Stimulated activated CD8-positive, alpha-beta memory T cell treated with anti-CD3 and anti-CD28 coated beads, Interleukin-2, amount 100 ng/mL, for 48 hours (primary cell): ENCODE measurements around the gene MYEOV.

Source experiments
- DNase-seq, 2 donors: peaks; one replicate each; pipeline ENCODE4 v3.0.0-alpha.2; 2020; ENCODE audit warnings: low read depth in 2 of 2

Gene MYEOV

GRCh38 chr11:69339983-69340565, 46.1 kb downstream of the MYEOV start:
- DNase-seq = no peak

- no peak for DNase-seq
Measured at GRCh38 chr11:69342588-69343330, 48.8 kb downstream of the MYEOV start.

DNA sequence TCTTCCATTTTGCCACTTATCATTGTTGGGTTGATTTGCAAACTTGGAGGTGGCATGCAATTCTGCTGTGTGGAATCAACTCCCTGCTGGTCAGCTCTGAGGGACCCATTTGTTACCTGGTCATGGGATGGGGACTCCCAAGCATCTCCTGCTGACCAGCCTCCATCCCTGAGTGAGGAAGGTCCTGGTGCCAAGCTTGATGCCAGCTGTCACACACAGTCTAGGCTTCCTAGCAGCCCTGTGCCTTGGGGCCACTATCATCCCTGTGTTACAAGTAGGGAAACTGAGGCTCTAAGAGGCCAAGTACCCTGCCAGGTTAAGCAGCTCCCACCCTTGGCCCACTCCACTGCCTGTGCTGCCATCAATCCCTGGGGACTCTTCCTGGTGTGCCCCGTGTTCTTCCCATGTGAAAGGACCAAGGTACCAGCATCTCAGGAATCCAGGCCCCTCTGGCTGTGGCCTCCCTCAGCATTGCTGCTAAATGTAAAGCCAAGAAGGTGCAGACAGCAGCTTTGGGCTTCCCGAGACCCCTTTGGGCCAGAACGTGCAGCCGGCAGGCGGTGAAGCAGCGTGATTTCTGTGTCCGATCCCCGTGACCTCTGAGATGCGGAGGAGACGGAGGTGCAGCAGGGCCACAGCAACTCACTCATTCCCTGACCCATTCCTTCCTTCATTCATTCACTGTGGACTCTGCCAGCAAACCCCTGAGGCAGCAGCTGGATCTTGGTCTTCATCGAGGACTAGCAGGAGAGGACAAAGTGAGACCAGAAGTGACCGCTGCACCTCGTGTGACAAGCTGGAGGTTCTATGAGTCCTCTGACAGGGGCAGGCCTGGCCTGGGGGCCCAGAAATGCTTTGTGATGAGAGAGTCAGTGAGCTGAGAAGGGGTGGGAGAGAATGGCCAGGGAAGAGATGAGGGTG, 49.7 kb downstream of the MYEOV start:
- no peak for DNase-seq

GRCh38 chr11:69344570-69345145, 50.7 kb downstream of the MYEOV start:
- no peak for DNase-seq
